Calu3 (cell line): ENCODE data around the gene CRACR2B. TPM values are rescaled to one million over a fixed set of nuclear protein-coding genes. Genes with fewer than 3 reads are reported as not detected.

ENCODE experiments used
- BruUV-seq: library from RNA; stranded (reverse); fragments of 400-500 nt; replicated peaks from 2 replicates; lab custom pipeline; 2021; lab: Mats Ljungman, UMichigan
- CTCF ChIA-PET: fragments of 300-600 bp; sonication (Branson Sonifier 250); formaldehyde crosslinking; loops from one replicate; lab custom pipeline; 2022; ENCODE audit warnings: antibody characterized with exemption; lab: Charles Lee
- DNase-seq: peaks from one replicate; pipeline ENCODE4 v3.0.0; 2022
- H3K27ac Mint-ChIP-seq: one replicate; pipeline ENCODE4 v1.8.0; 2022; ENCODE audit warnings: mixed read lengths; ENCODE audit not compliant: unreplicated experiment
- H3K27me3 Mint-ChIP-seq: one replicate; pipeline ENCODE4 v1.8.0; 2022; ENCODE audit warnings: mixed read lengths; ENCODE audit not compliant: unreplicated experiment
- H3K36me3 Mint-ChIP-seq: one replicate; pipeline ENCODE4 v1.8.0; 2022; ENCODE audit warnings: mild to moderate bottlenecking, moderate library complexity, mixed read lengths; ENCODE audit not compliant: insufficient read depth, unreplicated experiment
- H3K4me1 Mint-ChIP-seq: one replicate; pipeline ENCODE4 v1.8.0; 2022; ENCODE audit warnings: mild to moderate bottlenecking, low read depth, mixed read lengths; ENCODE audit not compliant: unreplicated experiment
- H3K4me3 Mint-ChIP-seq: one replicate; pipeline ENCODE4 v1.8.0; 2022; ENCODE audit warnings: mild to moderate bottlenecking, low read depth, moderate library complexity, mixed read lengths; ENCODE audit not compliant: unreplicated experiment
- H3K9me3 Mint-ChIP-seq: one replicate; pipeline ENCODE4 v1.8.0; 2022; ENCODE audit warnings: low read depth, mixed read lengths; ENCODE audit not compliant: unreplicated experiment
- intact Hi-C: fragments of 100-400 bp; cut with micrococcal nuclease; formaldehyde crosslinking; loops from one replicate; pipeline ENCODE4 v1.10.0; 2022; ENCODE audit not compliant: unreplicated experiment
- total RNA-seq: library from RNA; stranded (reverse); gene quantifications from 2 replicates; pipeline ENCODE4 v1.2.3, GENCODE V29; 2022
- TF ChIP-seq, protein P1 (sequence below): fragments of 200-600 bp; IDR thresholded peaks from one replicate; pipeline ENCODE4 v1.8.0; 2022; ENCODE audit warnings: antibody characterized with exemption; ENCODE audit not compliant: unreplicated experiment

The CRACR2B gene
- total RNA-seq, 1 experiment from 2014 or later, result 33.4 TPM

DNA sequence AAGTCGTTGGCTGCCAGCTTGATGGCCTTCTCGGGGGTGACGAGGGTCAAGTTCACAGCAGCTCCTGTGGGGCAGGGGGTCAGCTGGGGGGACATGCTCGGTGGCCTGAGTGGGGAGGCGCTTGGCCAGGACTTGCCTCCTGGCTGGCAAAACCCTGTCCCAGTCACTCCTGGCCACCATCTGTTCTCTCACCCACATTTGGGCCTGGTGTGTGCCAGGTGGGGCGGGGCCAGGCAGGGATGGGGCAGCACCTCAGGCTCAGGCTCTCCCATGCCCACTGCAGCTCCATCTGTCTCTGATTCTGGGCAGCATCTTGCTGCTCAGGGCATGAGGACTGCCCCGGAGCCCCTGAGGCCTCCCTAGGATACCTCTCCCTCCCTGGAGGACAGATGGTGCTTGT lies 34.2 kb upstream of the CRACR2B start:
- Mint-ChIP-seq H3K4me3 (no peak overlapping the region), H3K27me3 (no peaks in the 10 kb centered on the region), H3K36me3 (peaks cover 67% of the 10 kb centered on the region), H3K9me3 (no peaks in the 10 kb centered on the region), H3K4me1 (no peaks in the 10 kb centered on the region), H3K27ac (no peak overlapping the region)
- CTCF ChIA-PET, result no interaction called here
- no peak for DNase-seq
- intact Hi-C loops, result no loop called here
- TF ChIP-seq, protein P1, sequence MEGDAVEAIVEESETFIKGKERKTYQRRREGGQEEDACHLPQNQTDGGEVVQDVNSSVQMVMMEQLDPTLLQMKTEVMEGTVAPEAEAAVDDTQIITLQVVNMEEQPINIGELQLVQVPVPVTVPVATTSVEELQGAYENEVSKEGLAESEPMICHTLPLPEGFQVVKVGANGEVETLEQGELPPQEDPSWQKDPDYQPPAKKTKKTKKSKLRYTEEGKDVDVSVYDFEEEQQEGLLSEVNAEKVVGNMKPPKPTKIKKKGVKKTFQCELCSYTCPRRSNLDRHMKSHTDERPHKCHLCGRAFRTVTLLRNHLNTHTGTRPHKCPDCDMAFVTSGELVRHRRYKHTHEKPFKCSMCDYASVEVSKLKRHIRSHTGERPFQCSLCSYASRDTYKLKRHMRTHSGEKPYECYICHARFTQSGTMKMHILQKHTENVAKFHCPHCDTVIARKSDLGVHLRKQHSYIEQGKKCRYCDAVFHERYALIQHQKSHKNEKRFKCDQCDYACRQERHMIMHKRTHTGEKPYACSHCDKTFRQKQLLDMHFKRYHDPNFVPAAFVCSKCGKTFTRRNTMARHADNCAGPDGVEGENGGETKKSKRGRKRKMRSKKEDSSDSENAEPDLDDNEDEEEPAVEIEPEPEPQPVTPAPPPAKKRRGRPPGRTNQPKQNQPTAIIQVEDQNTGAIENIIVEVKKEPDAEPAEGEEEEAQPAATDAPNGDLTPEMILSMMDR, result no peak
- BruUV-seq, result no TSS peak

DNA sequence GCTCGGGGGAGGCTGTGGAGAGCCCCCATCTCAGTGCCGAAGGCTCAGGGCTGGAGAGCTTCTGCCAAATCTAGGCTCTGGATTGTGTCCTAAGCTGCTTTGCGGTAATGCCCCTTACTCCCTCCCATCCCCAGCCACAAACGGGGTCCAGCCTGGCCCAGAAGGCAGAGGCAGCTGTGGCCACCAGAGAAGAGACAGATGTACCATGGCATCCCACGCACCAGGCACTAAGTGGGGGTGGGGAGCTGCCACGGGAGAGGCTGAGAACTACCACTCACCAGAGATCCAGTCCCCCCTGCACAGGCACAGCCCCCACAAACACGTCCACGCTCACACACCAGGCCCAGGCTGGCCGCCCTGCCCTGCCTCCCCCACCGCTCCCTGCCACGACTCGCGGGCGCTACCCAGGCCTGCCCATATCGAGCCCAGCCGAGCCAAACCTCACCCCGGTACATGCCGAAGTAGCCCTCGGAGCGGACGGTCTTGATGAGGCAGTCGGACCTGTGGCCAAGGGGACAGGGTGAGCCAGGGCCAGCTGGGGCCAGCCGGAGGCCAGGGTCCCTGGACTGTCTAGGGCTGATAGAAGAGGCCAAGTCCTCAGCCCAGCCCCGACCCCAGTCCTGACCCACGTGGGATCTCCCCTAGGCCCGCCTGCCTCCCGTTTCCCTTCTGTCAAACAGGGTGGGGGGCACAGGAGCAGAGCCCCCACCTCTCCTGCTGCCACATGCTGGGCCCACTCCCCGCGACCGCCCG lies 33.5 kb upstream of the CRACR2B start:
- H3K9me3 Mint-ChIP-seq, result no peaks in the 10 kb centered on the region
- H3K27ac Mint-ChIP-seq, result no peak overlapping the region
- no peaks in the 10 kb centered on the region for H3K4me1 Mint-ChIP-seq
- peaks cover 63% of the 10 kb centered on the region for H3K36me3 Mint-ChIP-seq
- TF ChIP-seq, protein P1, result no peak
- intact Hi-C loops, result no loop called here
- H3K4me3 Mint-ChIP-seq, result peak overlapping the region; percentile 83
- H3K27me3 Mint-ChIP-seq, result no peaks in the 10 kb centered on the region
- BruUV-seq, result TSS peak; percentile 6
- CTCF ChIA-PET, result no interaction called here
- DNase-seq, result no peak

DNA sequence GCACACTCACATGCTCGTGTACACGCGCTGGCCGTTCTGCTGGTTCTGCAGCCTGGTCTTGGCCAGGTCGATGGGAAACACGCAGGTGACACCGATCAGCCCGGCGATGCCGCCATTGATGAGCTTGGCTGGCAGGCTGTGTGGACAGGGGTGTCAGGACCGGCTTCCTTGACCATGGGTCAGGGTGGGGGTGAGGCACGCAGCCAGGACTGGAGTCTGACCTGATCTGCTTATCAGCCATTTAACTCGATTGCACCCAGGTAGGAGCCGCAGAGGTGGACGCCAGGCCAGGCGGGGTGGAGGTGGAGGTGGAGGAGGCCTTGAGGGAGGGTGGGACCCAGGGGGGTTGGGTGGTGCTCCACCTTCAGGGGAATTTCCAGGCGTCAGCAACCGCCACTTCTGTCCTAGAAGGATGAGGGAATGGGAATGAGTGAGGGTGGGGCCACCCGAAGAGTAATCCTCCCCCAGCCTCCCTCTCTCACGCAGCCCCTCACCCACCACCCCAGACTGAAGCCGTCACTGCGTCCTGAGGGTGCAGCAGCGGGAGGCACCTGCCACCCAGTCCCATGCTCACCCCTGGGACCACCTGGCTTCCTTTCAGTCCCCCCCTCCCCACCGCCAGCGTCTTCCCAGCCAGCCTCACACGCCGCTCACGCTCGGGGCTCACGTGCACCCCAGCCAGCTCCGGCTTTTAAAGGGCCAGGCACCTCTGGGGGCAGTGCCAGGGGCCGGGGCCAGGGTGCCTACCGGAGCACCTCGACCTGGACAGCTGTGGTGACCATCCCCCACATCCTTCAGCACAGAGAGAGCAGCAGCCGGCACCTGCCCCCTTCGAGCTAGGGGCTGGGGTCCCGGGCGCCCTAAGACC lies 32.7 kb upstream of the CRACR2B start:
- BruUV-seq, result no TSS peak
- Mint-ChIP-seq H3K9me3 (no peaks in the 10 kb centered on the region), H3K27me3 (no peaks in the 10 kb centered on the region), H3K27ac (peak overlapping the region; percentile 42), H3K4me1 (no peaks in the 10 kb centered on the region), H3K36me3 (peaks cover 67% of the 10 kb centered on the region), H3K4me3 (peak overlapping the region; percentile 83)
- peak; percentile 42 for DNase-seq
- CTCF ChIA-PET, result interaction anchor here (0.7 to 1.1 kb wide), 3 partner anchors 9 to 20 kb away, joined by 4 to 5 read pairs (median 4); no protein-coding TSS in a partner anchor
- TF ChIP-seq, protein P1, result no peak
- intact Hi-C loops, result no loop called here

DNA sequence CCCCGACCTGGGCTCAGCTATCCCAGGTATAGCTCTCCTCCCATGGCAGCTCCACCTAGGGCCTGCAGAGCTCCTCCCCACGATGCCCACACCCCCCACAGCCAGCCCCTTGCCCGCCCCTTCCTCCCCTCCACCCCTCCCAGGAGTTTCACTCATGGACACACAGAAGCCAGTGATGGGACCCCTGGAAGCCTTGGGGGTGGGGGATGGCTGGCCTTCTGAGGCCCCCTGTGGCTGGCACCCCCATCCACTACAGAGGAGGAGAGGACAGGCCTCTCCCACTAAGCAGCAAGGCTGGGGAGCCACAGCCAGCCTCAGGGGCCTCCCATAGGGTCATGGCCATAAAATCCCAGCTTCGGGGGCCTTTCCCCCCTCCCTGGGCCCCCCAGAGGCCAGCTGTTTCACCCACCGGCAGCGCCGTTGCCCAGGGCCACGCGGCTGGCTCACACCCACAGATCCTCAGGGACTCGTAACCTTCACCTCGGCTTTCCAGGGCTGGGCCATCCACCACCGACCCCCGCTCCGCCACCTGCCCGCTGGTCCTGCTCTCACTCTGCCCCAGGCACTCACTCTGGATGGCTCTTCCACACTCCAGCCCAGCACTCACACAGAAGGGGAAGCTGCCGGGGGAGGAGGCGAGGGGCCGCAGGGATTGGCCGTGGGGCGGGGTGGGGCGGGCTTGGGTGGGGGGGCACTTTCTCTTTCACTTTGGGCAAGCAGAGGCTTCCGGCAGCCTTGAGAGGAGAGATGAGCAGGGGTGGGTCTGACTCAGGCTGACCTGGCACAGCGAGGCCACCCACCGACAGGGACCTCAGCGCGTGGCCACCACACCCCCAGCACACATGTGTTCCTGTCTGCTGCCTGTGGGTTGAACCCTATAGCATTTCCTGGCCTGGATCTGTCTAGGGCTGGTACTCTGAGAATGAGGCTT lies 31.8 kb upstream of the CRACR2B start:
- Mint-ChIP-seq H3K4me1 (no peaks in the 10 kb centered on the region), H3K9me3 (no peaks in the 10 kb centered on the region), H3K27ac (peak overlapping the region; percentile 78), H3K27me3 (no peaks in the 10 kb centered on the region), H3K36me3 (peaks cover 68% of the 10 kb centered on the region), H3K4me3 (peak overlapping the region; percentile 83)
- TF ChIP-seq, protein P1, result no peak
- CTCF ChIA-PET, result interaction anchor here (0.7 to 1.1 kb wide), 3 partner anchors 10 to 20 kb away, joined by 4 to 5 read pairs (median 4); no protein-coding TSS in a partner anchor
- no TSS peak for BruUV-seq
- intact Hi-C loops, result no loop called here
- DNase-seq, result peak; percentile 65
